Activated CD4-positive, CD25-positive, alpha-beta regulatory T cell treated with anti-CD3 and anti-CD28 coated beads, Interleukin-2, amount 50 U/mL, for 24 hours (primary cell): ENCODE measurements around the gene ZNF559.
"Not testable (repeated sequence)": the region's sequence is repeated elsewhere in the genome, so short reads cannot be mapped to it uniquely, and the experiment has no call there.

ENCODE experiments used
- ATAC-seq, 2 donors: fragments of 150-1000 bp; cut with Tn5 transposase; one replicate each; pipeline ENCODE4 v1.10.0; 2021; ENCODE audit warnings: mild to moderate bottlenecking in 1 of 2, moderate library complexity in 1 of 2

The ZNF559 gene

GRCh38 chr19:9323919-9324583 is at the start of gene ZNF559:
Gene ZNF559, plus strand, starts transcription at chr19:9324179. Its CDS starts 14,371 bp downstream, at chr19:9338550.
- ATAC-seq, result peak; percentile 99

- not testable (repeated sequence) for ATAC-seq
Observed at GRCh38 chr19:9283485-9283884, 40.5 kb upstream of the ZNF559 start.

GRCh38 chr19:9289231-9289884 is 34.6 kb upstream of the ZNF559 start:
- ATAC-seq, result no peak

DNA sequence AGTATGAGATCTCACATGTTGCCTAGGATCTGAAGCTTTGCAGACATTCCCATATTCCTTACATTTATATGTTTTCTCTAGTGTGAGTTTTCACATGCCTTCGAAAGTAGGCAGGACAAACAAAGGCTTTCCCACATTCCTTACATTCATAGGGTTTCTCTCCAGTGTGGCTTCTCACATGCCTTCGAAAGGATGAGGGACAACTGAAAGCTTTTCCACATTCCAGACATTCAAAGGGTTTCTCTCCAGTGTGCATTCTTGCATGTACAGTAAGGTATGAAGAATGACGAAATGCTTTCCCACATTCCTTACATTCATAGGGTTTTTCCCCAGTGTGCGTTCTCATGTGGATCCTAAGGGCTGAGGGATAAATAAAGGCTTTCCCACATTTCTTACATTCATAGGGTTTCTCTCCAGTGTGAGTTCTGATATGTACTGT is 28.5 kb upstream of the ZNF559 start:
- ATAC-seq, result no peak

- ATAC-seq, result no peak
Observed at GRCh38 chr19:9296336-9296735, 27.6 kb upstream of the ZNF559 start.

DNA sequence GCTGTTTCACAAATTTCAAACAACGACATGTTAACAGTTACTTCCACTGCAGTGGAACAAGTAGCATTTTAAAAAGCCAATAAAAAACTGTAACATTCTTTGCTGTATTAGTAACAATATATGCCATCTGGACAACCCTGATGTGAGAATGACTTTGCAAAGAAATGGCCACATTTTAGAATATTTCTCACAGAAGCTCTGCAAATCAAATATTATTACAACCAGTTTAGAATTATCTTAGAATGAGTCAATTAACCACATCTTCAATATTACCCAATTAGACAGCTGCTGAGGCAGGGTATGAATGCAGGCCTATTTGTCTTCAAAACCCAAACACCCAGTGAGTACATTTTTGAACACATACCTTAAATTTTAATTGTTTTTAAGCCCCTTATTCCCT is 17.5 kb upstream of the ZNF559 start:
- ATAC-seq, result no peak

DNA sequence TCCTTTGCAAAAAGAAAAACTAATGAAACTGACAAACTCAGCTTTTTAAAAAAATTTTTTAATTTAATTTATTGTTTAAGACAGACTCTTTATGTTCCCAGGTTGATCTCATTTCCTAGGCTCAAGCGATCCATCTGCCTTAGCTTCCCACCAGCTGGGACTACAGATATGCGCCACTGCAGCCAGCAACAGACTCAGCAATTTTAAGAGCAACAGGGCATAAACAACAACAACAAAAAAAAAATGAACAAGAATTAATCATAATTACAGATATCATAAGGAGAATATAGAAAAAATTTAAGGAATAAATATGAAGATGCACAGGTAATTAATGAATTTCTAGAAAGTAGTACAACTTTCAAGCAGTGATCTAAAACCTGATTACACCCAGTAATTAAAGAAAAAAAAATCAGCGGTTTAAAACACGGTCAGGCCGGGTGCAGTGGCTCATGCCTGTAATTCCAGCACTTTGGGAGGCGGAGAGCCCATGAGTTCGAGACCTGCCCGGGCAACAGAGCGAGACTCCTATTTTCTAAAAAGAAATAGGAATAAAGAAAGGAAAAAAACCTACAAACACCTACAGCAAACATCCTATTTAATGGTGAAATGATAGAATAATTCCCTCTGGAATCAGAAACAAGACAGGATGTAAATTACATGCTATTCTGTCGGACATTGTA is 15.7 kb upstream of the ZNF559 start:
- ATAC-seq, result no peak

GRCh38 chr19:9309139-9309973 is 14.6 kb upstream of the ZNF559 start, which contains the start of gene ZNF699:
Gene ZNF699, minus strand, starts transcription at chr19:9309838. Its CDS starts 4,719 bp downstream, at chr19:9305119.
- peak; percentile 91 to 93 for ATAC-seq

GRCh38 chr19:9309974-9310446 is 14.0 kb upstream of the ZNF559 start:
- ATAC-seq, result peak; percentile 68 to 74

GRCh38 chr19:9313756-9314155 is 10.2 kb upstream of the ZNF559 start:
- no peak for ATAC-seq

DNA sequence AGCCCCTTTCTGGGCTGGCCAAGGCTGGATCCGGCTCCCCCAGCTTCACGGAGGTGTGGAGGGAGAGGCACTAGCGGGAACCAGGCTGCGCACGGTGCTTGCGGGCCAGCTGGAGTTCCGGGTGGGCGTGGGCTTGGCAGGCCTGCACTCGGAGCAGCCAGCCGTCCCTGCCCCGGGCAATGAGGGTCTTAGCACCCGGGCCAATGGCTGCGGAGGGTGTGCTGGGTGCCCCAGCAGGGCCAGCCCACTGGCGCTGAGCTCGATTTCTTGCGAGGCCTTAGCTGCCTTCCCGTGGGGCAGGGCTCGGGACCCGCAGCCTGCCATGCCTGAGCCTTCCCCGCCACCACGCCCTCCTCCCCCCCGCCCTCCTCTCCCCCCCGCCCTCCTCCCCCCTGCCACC is 2.6 kb upstream of the ZNF559 start:
- ATAC-seq, result no peak

GRCh38 chr19:9321756-9322155 is 2.2 kb upstream of the ZNF559 start:
- ATAC-seq, result not testable (repeated sequence)

- not testable (repeated sequence) for ATAC-seq
Observed at GRCh38 chr19:9322201-9322600, 1.8 kb upstream of the ZNF559 start.

GRCh38 chr19:9323557-9323918 is 441 bp upstream of the ZNF559 start:
- ATAC-seq, result peak; percentile 39

GRCh38 chr19:9324584-9324962 is 594 bp downstream of the ZNF559 start:
- no peak for ATAC-seq

DNA sequence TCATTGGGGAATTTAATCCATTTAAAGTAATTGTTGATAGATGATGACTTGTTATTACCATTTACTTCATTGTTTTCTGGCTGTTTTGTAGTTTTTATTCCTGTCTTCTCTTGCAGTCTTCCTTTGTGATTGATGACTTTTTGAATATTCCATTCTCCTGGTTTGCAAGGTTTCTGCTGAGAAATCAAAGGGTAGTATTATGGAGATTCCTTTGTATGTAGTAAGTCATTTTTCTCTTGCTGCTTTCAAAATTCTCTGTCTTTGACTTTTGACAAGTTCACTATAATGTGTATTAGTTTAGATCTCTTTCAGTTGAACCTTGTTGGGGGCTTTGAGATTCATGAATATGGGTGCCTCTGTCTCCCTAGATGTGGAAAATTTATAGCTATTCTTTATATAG is 6.0 kb downstream of the ZNF559 start:
- ATAC-seq, result no peak

GRCh38 chr19:9342610-9343304 is 18.8 kb downstream of the ZNF559 start:
- ATAC-seq, result no peak

DNA sequence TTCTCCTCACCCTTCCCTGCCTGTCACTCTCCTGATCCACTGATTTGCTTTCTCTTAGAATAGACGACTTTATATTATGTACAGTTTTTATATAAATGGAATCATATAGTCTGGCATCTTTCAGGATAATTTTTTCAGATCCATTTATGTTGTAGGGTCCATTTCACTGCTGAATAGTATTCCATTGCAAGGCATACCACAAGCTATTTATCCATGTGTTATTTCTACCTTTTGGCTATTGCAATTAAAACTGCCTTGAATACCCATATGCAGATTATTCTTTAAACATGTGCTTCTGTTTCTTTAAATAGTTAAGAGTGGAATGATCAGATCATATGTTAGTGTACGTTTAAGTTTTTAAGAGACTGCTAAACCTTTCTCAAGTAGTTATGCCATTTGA is 21.0 kb downstream of the ZNF559 start:
- ATAC-seq, result no peak

DNA sequence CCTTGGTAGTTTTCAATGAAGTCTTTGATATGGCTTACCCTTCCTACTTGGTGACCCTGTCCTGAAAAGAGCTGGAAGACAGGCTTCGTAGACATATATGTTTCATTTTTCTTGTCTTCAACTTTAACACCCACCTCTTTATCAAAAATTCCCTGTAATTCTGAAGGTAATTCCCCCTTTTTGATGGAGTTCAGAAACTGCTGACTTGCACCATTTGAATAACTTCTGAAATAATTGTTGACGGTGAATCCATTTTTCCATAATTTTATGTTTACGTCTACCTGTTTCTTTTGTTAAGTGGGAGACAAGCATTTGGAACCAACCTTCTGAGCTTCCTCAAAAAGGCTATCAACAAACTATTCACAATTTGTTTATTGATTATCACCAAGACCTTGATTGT is 24.3 kb downstream of the ZNF559 start:
- no peak for ATAC-seq

- ATAC-seq, result no peak
Observed at GRCh38 chr19:9348671-9349070, 24.7 kb downstream of the ZNF559 start.

DNA sequence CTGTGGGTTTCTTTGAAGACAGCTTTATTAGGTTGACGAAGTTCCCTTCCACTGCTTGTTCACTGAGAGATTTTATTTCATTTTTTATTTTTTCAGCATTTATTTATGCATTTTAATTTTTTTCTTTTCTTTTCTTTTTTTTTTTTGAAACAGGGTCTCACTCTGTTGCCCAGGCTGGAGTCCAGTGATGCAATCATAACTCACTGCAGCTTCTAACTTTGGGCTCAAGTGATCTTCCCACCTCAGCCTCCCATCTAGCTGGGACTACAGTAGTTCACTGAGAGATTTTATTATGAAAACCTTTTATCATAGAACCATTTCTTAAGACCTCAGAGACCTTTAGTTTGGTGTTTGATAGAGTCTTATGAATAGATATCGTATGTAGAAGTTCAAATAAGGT is 28.5 kb downstream of the ZNF559 start:
- no peak for ATAC-seq

DNA sequence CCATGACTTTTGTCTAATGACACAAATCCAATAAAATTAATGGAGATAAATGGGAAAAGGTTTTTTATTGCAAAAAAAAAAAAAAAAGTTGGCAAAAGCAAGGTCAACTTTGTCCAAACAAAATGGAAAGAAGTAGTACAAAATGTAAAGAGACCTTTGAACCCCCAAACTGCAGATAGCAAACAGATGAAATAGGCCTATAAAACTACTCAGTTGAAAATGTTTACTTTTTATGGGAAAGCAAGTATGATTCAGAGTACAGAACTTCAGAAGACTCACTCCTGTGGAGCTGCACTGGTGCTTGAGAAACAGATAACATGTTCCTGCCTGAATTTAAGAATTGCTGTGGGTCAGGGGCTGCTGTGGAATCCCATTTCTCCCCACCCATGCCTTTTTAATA is 29.0 kb downstream of the ZNF559 start:
- no peak for ATAC-seq
